GM19397 (cell line): ENCODE data around the gene MORF4L2.

ENCODE experiments used
- ATAC-seq: cut with Tn5 transposase; IDR thresholded peaks from one replicate; pipeline ENCODE4 v1.9.1; 2021; ENCODE audit warnings: mild to moderate bottlenecking, moderate library complexity; ENCODE audit not compliant: unreplicated experiment

The MORF4L2 gene, protein sequence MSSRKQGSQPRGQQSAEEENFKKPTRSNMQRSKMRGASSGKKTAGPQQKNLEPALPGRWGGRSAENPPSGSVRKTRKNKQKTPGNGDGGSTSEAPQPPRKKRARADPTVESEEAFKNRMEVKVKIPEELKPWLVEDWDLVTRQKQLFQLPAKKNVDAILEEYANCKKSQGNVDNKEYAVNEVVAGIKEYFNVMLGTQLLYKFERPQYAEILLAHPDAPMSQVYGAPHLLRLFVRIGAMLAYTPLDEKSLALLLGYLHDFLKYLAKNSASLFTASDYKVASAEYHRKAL

DNA sequence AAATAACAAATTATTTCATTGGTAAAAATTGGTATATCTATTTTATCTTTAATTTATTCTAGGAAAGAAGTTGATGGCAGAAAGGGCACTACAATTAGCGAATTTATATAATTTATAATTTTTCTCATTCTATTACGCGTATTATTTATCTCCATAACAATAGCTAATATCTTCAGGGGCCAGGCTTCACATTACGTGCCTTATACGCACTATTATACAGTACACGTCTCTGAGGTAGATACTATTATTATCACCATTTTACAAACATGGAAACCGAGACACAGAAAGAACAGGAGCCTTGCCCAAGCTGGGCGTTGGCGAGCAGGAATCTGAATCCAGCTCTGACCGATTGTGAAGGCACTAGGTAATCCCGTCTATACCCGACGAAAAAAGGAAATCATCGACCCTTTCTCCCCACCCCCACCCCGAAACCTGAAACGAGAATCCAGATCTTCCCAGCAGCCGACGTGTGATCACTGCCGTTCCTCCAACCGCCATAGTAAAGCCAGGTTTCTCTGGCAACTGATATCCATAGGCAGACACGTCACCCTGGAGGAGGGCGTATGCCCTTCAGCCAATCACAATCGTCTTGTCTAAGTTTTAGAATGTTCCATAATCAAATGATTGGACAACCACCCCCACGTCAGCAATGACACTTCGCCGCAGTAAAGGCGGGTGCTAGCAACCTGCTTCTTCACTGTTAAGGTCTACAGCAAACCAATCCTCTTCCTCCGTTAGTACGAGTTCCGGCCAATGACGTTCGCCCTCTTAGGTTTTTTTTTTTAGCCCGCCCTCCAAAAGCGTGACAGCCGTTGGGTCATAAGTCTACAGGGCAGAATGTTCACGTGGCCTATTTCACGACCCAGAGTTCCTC is at the start of gene MORF4L2:
TSS of gene MORF4L2 (minus strand) at position 501 of the 874 bp plus-strand sequence. CDS start 9,672 bp downstream, outside the sequence.
- ATAC-seq: peak; percentile 89

DNA sequence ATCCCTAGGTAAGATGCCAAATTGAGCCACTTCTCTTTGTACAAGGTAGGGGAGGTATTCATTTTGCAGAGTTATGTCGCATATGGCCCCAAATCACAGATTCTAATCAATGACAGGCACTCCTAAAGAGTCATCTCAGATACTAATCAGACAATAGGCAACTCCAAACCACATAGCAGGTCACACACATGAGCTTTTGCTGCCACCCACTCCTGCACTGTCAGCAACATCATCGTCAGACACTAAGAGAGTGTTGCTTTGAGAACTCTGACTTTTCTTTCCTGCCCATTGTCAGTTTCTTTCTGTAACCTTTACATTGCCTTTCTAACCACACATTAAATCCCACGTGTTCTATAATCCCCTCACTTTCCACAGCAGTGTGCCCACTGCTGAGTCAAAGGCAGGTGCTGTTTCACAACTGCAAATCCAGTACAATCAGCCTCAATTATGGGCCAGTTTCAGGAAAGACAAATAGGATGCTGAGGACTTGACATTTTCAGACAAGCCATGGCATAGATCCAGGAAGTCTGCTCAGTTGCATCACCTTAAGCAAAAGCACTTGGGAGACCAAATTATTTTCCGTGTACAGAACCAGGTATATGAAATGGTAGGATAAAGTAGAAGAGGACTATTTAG is 47.7 kb upstream of the MORF4L2 start:
- ATAC-seq: no peak

DNA sequence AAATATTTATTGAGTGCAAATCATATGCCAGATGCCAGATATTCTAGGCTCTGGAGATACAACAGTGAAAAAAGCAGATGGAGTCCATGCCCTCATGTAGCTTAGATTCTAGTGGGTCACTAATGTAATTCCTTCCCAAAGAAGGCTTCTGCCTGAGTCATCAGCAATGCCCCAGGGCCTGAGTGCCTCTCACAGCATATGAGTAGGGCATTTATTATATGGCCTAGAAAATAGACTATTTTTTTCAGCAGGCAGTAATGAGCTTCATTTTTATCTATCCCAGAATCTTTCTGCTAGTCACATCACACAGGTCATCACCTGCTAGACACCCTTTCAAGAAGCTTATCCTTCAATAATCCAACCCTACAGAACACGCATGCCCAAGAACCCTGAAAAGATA is 46.5 kb upstream of the MORF4L2 start:
- ATAC-seq: no peak

DNA sequence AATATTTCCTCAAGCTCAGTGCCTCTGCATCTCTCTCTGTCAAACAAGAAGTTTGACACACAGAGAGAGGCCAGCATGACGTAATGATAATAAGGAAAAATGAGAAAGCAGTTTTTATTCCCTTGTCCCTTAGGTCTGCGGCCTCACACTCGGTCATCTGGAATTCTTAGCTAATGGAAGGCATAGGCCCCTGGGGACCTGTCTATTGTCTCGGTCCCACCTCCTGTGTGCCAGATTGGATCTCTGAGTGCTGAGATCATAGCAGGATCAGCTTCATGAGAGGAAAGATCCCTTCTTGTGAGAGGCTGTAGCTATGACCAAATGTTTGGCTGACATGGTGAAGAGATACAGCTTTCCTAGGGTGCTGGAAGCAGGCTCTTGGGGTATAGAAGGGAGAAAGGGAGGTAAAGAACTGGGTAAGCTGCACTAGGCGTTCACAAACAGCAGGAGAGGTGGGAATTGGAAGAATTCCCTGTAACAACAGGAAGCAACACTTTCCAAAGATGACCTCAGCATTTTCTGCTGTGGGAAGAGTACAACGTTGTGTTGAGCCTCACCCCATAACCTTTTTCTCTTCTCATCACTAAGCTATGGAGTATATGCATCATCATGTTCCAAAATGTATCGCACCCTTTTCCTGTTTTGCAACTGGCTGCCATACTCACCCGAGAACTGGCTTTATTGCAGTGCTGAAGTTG is 44.4 kb upstream of the MORF4L2 start:
- ATAC-seq: no peak

DNA sequence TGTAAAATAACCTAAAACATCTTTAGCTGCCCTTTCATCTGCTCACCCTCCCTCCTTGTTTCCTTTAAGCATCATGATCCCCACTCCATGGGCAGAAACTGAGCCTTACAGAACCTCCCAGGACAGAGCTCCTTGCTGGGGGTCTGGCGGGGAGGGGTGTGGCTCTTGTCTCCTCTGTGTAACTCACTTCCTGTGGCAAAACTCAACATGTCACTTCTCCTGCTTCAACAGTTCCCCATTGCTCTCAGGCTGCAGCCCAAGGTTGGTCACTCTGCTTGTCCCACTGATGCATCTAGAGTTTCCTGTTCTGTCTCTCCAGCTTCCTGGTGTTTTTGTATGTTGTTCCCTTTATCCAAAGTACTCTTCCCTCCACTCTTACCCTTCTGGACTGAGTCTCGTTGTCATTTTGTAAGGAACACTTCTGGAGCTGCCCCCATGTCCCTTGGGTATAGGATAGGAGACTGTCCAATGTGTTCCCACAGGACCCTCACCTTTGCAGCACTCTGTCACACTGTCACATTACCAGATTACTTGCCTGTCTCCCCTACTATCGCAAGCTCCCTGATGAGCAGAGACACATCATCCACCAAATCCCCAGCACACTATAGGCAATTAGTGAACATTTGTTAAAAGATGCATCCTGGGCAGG is 43.8 kb upstream of the MORF4L2 start:
- no peak for ATAC-seq

DNA sequence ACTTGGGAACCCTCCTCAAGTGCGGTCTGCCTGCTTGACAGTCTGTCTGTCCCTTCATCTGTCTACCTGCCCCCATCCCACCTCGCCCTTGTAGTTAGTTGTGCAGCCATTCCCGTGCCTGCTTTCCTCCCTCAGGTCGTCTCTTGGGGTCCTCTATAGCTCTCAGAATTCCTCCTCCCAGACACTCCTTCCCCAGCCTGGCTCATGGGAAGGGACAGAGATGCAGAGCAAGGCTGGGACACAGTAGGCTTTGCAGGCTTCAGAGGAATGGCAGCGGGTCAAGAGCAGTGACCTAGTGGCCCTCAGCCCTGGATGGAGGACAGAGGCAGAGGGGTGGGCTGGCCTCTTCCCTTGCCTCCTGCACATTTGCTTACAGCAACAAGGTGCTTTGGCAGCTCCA is 42.5 kb upstream of the MORF4L2 start:
- no peak for ATAC-seq

DNA sequence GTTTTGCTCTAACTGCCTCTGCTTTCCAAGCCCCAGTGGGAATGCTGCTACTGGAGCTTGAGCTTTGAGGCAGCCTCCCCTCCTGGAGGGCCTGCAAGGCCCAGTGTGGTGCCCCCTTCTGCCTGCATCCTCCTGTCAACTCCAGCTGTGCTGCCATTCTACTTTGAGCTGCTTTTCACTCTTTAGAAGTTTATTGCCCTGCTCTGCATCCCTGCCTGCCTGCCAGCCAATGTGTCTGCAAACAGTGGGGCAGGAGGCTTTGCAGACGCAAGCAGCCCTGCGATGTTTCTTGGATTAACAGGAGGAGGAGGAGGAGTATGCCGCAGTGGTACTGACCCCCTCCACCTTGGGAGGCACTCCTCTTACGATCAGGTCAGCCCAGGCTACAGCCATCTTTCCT is 40.6 kb upstream of the MORF4L2 start:
- ATAC-seq: no peak

DNA sequence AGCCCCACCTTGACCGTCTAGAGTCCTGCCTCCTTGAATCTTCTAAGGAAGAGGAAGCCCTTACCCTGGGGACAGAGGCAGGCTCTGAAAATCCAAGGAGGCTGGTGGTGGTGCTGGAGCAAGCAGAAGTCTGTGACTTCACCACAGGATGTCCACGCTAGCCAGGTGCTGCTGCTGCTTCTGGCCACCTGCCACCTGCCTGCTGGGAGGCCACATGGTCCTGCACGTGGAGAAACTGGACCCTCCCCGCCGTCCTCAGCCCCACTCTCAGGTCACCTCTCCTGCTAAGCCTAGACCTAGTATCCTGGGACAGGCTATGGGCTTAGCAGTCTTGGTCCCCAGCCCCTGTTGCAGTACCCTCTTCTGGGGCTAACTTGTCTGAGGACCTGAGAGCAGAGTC is 40.0 kb upstream of the MORF4L2 start:
- no peak for ATAC-seq

DNA sequence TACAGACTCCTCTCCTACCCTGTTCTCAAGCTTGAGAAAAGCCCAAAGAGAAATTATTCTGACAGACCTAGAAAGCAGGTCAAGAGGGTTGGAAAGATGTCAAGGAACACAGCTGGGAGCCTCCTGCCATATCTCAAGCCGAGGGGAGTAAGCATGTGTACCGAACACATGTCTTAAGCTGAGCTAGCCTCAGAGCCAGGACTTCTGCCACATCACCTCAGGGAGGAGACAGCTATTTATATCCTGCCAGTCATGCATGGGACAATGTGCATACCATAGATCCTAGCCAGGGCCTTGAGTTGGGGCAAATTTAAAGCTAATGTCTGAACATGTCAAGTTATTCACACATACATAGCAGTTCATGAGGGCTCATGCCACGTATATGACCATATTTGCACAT is 36.0 kb upstream of the MORF4L2 start:
- no peak for ATAC-seq

DNA sequence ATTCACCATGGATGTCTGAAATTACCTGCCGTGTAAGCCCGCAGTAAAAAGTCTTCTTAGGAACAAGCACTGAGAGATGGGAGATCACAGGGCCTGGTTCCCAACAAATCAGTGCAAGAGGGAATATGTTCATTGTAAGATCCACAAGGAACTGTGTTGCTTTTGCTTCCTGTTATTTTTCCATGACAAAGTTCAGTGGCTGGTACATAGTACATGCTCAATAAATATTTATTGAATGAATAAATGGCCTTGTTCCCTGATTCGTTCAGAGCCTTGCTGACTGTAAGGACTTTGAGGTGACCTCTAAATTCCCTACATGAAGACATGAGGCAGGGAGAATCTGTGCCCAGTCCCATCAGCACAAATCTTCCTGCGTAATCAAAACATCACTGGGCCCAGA is 31.6 kb upstream of the MORF4L2 start:
- no peak for ATAC-seq

DNA sequence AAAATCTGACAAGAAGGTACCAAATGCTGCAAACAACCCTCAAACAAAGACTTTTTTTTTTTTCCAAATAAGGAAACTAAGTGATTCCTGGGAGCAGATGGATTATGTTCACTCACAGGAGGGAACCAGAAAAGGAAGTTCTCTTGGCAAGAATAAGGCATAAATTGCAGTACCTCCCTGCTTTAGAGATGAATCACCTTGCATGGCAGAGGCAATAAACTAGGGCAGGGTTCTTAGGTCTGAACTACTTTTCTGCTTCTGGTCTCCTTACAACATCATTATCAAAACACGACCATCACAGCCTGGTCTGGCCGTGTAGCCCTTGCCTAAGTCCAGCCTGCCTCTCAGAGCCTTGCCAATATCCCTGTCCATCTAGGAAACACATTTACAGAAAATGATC is 30.5 kb upstream of the MORF4L2 start:
- no peak for ATAC-seq

DNA sequence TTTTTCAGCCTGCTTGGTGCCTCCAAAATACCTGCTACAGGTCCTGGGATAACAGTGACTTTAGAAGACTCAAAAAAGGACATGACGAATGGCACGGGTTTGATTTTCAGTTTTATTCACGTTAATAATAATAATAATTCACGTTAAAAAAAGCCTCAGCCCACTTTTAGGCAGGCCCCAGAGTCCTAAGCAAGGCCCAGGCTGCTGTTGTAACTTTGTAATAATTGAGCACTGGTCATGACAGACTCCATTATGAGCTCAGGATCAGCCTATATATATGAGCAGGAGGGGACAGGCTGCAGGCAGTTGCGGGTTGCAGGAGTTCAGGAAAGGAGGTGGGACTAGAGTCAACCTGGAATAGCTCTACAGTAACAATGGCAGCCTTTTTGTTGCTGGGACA is 24.1 kb upstream of the MORF4L2 start, which contains the start of gene TMEM31:
TSS of gene TMEM31 (plus strand) at position 301 of the 400 bp plus-strand sequence. CDS start 1,350 bp downstream, outside the sequence.
- ATAC-seq: no peak

DNA sequence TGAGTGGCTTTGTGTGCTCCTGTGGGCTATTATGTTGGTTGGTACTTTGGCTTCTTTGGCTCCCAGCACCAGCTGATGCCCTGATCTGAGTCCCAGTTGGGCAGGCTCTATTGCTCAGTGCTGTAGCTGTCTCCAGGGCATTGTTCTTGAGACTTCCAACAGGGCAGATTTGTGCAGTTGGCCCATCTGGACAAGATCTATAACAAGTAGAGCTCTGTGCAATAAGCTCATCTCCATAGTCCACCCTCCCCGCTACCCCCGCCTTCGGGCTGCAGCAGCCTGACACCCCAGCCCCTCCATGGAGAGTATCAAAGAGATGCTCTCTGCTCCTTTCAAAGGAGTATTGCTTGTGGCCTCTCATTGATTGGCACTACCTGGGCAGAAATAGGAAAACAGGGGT is 18.4 kb upstream of the MORF4L2 start:
- ATAC-seq: no peak

DNA sequence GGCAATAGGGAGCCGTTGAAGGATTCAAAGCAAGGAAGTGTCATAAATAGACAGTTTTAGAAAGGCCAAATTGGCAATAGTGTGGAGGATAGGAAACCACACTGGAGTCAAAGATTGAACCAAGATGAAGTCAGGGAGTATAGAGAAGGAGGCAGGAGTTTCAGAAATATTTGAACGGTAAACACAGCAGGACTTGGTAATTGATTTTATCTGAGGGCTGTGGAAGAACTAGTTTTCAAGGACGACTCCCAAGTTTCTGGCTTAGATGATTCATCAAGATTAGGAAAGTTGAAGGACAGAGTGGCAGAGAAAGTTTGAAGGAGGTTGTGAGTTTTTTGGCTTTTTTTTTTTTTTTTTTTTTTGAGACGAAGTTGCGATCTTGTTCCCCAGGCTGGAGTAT is 12.7 kb upstream of the MORF4L2 start:
- ATAC-seq: no peak

DNA sequence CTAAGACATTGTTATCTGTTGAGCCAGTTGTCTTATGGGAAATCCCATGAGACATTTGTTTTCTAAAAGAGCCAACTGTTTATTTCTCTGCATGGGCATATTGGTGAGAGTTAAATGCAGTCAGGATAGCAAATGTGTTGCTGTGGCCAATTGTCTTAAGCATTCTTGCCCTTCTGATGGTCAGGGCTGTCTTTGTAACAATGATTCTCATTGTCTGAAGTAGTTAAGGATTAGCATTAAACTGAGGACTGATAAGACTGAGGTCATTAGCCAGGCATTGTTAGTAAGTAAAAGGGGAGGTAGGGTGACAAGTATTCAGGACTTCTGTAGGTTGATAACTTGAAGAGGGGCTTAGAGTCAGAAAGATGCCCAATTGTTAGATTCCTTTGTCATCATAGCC is 11.2 kb upstream of the MORF4L2 start:
- no peak for ATAC-seq

DNA sequence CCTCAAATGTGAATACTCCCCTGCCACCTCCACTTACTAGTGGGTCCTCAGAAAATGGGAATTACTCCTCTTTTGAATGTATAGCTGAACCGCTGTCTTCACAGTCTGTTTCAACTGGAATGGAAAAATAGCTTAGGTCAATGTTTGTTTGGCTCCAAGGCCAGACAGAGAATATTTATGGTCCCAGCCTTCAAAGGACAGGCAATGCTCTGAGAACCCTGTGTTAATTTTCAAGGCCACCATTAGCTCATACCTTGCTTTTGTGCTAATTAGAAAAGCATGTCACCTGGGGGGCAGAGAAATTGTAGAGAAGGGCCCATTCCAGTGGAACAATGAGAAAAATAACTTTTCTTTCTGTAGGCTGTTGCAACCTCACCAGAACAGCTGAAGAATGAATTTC is 4.6 kb upstream of the MORF4L2 start:
- ATAC-seq: no peak

DNA sequence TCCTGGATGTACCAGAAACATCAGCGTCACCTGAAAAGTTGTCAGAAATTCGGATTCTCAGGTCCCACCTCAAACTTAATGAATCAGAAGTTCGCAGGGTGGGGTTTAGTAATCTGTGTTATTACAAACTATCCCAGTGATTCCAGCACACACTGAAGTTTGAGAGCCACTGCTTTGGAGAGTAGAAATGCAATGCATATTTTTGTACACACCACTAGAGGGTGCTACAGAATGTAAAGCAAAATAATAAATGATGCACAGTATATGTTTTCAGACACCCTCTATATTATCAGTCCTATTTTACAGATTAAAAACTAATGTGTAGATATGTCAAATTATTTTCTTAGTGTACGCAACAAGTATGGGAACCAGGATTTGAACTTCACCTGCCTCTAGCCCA is 2.4 kb upstream of the MORF4L2 start:
- ATAC-seq: no peak

DNA sequence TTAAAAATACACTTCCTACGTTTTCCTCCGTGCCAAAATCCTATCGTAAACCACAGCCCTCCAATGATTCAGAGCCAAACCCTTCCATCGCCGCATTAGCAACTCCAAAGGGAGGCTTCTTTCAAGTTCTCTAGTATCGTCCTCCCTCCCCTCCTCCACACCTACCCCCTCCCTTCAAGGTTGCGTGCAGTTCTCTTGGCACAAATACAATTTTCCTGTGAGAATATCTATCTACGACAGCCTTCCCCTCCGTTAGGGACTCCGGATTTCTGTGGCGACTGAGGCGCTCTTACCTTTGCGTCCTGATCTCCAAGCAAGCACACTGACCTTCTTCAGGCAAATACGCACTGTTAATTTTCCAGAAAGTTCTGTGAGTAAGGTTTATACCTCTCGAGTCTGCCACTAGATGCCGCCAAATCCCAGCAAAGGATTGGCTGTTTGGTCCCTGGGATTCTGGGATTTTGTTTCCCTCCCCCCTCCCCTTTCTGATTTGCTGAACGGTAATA is 1.2 kb upstream of the MORF4L2 start:
- ATAC-seq: no peak

DNA sequence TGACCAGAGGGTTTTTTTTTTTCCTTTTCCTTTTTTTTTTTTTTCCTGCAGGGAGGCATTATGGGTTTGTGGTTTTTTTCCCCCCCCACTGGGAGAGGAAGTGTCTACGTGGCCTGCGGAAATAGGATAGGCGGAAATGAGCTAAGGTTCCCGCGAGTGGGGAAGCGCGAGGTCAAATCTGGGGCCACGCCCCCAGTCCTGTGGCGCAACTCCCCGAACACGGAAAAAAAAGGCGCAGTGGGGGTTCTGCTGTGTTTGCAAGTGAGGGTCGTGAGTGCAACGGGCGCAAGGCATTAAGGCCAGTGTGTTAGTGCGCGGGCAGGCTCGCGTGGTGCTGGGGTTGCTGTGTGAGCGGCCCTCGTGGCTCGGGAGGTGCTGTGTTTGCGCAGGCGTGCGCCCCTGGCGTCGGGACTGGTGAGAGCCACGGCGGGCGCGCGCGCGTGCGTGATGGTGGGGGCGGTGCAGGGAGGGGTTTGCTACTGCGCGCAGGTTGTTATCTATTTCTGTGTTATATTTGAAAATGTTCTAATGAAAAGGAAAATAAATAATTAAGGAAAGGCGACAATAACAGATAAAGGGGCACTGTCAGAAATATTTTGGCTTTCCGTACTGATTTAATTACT is 685 bp upstream of the MORF4L2 start:
- ATAC-seq: peak; percentile 62

DNA sequence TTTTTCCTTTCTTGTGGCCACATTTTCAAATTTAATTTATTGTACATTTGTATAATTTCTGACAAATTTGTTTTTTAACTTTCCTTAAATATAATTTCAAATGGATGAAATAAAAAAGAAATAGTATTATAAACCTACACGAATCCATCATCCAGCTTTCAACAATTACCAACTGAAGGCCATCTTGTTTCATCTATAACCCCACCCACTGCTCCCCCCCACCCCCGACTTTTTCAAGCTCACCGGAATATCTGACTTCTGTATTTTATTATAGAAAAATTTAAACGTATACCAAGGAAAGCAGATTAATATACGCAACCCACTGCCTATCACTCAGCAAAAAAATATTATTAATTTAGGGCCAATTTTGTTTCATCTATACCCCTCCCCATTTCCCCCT is 1.1 kb downstream of the MORF4L2 start:
- ATAC-seq: no peak
